Measurements from ENCODE around the gene GRID2.
"Not testable (repeated sequence)": the region's sequence is repeated elsewhere in the genome, so short reads cannot be mapped to it uniquely, and the experiment has no call there.

Gene GRID2

DNA sequence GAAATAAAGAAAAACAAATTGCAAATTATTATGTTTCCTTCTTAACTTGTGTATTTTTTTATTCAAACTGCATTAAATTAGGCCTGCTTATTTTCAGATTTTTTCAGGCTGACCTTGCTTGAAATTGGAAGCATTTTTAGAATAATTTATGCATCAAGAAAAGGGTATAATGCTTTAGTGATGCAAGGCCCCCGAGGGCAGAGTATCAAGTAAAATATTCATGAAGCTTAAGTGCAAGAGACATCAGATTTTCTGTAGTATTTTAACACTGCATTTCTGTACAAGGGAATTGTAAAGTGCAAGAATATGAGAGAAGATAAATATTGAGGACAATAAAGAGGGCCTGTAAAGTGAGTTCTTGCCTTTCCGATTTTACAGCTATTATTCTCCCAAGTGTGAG, 1039.0 kb downstream of the GRID2 start:
- DNase-seq (ENCODE audit: extremely low read depth, low read depth): no peak
- TF ChIP-seq, protein P1, sequence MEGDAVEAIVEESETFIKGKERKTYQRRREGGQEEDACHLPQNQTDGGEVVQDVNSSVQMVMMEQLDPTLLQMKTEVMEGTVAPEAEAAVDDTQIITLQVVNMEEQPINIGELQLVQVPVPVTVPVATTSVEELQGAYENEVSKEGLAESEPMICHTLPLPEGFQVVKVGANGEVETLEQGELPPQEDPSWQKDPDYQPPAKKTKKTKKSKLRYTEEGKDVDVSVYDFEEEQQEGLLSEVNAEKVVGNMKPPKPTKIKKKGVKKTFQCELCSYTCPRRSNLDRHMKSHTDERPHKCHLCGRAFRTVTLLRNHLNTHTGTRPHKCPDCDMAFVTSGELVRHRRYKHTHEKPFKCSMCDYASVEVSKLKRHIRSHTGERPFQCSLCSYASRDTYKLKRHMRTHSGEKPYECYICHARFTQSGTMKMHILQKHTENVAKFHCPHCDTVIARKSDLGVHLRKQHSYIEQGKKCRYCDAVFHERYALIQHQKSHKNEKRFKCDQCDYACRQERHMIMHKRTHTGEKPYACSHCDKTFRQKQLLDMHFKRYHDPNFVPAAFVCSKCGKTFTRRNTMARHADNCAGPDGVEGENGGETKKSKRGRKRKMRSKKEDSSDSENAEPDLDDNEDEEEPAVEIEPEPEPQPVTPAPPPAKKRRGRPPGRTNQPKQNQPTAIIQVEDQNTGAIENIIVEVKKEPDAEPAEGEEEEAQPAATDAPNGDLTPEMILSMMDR (IDR thresholded peaks at IDR 0.05; ENCODE audit: low read depth, low read length): no peak

DNA sequence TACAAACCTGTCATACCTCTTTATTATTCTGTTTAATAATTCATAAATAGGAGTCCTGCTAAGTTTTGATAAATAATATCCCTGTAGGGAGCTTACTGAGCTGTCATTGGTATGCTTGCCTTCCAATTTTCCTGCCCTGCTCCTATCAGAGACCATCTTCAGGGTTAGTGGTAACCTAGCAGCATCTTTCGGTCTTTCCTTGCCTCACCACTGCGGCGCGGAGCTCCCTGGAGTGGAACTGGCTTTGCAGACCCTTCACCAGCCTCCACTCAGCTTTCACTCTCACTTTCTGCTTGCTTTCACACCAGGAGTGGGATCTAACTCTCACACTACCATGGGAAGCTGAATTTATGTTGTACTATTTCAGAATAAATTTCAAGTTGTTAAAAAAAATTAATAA, 1043.1 kb downstream of the GRID2 start:
- DNase-seq (ENCODE audit: extremely low read depth, low read depth): no peak
- TF ChIP-seq, protein P1 (IDR thresholded peaks at IDR 0.05; ENCODE audit: low read depth, low read length): no peak

DNA sequence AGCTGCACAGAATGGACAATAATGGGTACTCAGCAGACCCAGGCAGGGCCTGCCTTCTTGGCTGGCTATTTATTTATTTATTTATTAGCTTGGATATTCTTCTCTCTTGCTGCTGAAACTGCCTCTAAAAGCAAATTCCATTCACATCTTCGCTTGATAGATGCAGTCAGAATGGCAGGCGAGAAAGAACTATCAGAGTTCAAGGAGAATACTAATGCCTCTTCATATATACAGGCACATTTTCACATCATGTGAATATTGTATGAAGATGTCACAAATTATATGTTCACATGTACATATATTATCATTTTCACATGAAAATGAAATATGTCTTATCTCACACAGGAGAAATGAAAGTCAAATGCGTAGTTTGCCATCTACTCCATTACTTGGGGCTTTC, 1045.1 kb downstream of the GRID2 start:
- DNase-seq (ENCODE audit: extremely low read depth, low read depth): no peak
- TF ChIP-seq, protein P1 (IDR thresholded peaks at IDR 0.05; ENCODE audit: low read depth, low read length): no peak

DNA sequence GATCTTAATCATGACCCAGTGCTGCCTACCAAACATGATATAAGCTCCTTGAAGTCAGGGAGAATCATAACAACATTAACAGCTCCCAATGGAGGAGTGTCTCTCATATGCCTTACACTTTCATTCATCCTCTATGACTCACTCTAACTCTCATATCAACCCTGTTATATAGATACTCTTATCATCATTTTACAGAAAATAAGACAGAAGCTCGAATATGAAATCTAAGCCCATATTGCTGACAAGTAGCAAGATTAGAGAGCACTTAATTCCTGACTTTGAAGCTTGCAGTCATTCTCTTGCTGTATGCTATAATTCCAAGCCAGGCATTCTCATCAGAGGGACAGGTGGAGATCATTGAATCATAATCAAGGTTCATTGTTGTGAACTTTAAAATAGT, 1048.1 kb downstream of the GRID2 start:
- TF ChIP-seq, protein P1 (IDR thresholded peaks at IDR 0.05; ENCODE audit: low read depth, low read length): no peak
- no peak for DNase-seq (ENCODE audit: extremely low read depth, low read depth)

DNA sequence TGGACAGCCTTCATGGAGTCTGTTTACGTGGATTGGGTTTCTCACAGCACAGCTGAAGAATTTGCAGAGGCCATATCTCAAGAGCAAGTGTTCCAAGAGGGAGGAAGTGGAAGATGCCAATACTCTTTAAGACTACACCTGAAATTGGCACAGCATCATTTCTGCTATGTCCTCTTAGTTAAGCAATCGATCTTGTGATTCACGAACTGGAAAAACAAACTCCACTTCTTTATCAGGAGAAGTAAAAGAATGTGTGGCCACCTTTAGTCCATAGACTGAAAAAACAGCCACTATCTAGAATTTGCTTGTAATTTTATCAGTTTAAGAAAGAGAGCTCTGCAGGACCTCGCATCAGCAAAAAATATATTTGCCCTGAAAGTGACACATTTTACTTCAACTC, 1051.6 kb downstream of the GRID2 start:
- TF ChIP-seq, protein P1 (IDR thresholded peaks at IDR 0.05; ENCODE audit: low read depth, low read length): no peak
- no peak for DNase-seq (ENCODE audit: extremely low read depth, low read depth)

DNA sequence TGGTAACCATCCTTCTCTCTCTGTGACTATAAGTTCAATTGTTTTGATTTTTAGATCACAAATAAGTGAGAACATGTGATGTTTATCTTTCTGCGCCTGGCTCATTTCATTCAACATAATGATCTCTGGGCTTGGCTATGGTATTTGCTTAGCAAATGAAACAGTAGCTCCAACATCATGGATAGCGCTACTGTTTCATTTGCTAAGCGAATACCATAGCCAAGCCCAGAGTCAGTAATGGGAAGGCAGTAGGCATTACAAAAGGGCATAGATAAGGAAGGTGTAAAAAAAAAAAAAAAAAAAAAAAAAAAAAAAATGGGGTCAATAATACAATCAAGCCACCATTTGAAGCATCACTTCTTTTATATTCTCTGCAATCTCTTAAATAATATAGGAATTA, 1055.8 kb downstream of the GRID2 start:
- no peak for DNase-seq (ENCODE audit: extremely low read depth, low read depth)
- TF ChIP-seq, protein P1 (IDR thresholded peaks at IDR 0.05; ENCODE audit: low read depth, low read length): no peak

DNA sequence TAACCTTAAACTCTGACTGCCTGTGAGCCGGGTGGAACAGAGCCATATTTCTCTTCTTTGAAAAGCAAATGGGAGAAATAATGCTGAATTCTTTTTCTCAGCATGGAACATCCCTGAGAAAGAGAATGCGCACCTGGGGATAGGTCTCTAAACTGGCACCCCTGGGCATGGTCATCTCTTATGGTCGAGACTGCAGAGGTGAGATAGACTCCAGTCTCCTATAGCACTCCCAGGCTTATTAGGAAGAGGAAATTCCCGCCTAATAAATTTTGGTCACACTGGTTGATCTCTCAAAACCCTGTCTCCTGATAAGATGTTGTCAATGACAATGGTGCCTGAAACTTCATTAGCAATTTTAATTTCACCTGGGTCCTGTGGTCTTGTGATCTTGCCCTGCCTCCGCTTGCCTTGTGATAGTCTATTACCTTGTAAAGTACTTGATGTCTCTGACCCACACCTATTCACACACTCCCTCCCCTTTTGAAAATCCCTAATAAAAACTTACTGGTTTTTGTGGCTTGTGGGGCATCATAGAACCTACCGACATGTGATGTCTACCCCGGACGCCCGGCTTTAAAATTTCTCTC, 1062.5 kb downstream of the GRID2 start:
- DNase-seq (ENCODE audit: extremely low read depth, low read depth): not testable (repeated sequence)

DNA sequence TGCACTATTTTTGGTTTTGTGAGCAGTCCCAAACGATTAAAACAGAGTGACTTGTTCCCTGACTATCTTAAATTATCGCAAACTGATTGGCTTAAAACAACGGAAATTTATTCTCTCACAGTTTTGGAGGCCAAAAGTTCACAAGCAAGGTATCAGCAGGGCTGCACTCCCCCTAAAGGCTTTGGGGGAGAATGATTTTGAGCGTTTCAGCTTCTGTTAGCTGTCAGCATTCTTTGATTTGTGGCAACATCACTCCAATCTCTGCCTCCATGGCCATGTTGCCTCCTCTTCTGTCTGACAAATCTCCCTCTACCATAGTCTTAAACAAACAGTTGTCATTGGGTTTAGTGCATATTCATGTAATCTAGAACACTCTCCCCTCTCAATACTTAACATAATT, 1065.2 kb downstream of the GRID2 start:
- TF ChIP-seq, protein P1 (IDR thresholded peaks at IDR 0.05; ENCODE audit: low read depth, low read length): no peak
- DNase-seq (ENCODE audit: extremely low read depth, low read depth): no peak

Data from AG09319 (cell line).